Jurkat, Clone E6-1 (cell line): Measurements from ENCODE around the gene CBX8.
A peak's percentile ranks its signal among the peaks of the same experiment; 100 is the strongest.

Source experiments
- DNase-seq: peaks from one replicate; pipeline ENCODE4 v3.0.0-alpha.2; 2011; ENCODE audit warnings: low read depth, low spot score
- H3K4me3 ChIP-seq: 2 replicates; pipeline ENCODE4 v1.5.1; 2011; ENCODE audit warnings: mild to moderate bottlenecking, low read length, control low read depth, moderate library complexity

The CBX8 gene

GRCh38 chr17:79836510-79836971 is 39.7 kb upstream of the CBX8 start:
- no peak for DNase-seq
- H3K4me3 ChIP-seq, result peak overlapping the region; percentile 86

- no peak overlapping the region for H3K4me3 ChIP-seq
- DNase-seq, result no peak
These were observed 39.2 kb upstream of the CBX8 start for GRCh38 chr17:79835953-79836509.

- no peak overlapping the region for H3K4me3 ChIP-seq
- DNase-seq, result no peak
These were observed 38.6 kb upstream of the CBX8 start for GRCh38 chr17:79835470-79835899.

GRCh38 chr17:79834565-79835469 is 37.9 kb upstream of the CBX8 start:
- H3K4me3 ChIP-seq, result no peak overlapping the region
- no peak for DNase-seq

- DNase-seq, result no peak
- no peak overlapping the region for H3K4me3 ChIP-seq
These were observed 37.1 kb upstream of the CBX8 start for GRCh38 chr17:79833744-79834564.

- no peak overlapping the region for H3K4me3 ChIP-seq
- DNase-seq, result no peak
These were observed 36.2 kb upstream of the CBX8 start for GRCh38 chr17:79833110-79833450.

- no peak overlapping the region for H3K4me3 ChIP-seq
- no peak for DNase-seq
These were observed 35.6 kb upstream of the CBX8 start for GRCh38 chr17:79832218-79833109.

- no peak overlapping the region for H3K4me3 ChIP-seq
- DNase-seq, result no peak
These were observed 34.7 kb upstream of the CBX8 start for GRCh38 chr17:79831265-79832217.

GRCh38 chr17:79830763-79831264 is 33.9 kb upstream of the CBX8 start:
- H3K4me3 ChIP-seq, result no peak overlapping the region
- DNase-seq, result no peak

- no peak for DNase-seq
These were observed 33.4 kb upstream of the CBX8 start for GRCh38 chr17:79830303-79830702.

GRCh38 chr17:79829457-79829856 is 32.6 kb upstream of the CBX8 start:
- DNase-seq, result no peak
- no peak overlapping the region for H3K4me3 ChIP-seq

More at GRCh38 chr17:79830303-79830702, 33.4 kb upstream of the CBX8 start:
- no peak overlapping the region for H3K4me3 ChIP-seq

- no peak overlapping the region for H3K4me3 ChIP-seq
- DNase-seq, result no peak
These were observed 32.1 kb upstream of the CBX8 start for GRCh38 chr17:79829004-79829403.

GRCh38 chr17:79826841-79827578 is 30.1 kb upstream of the CBX8 start:
- no peak overlapping the region for H3K4me3 ChIP-seq
- DNase-seq, result no peak

GRCh38 chr17:79826204-79826680 is 29.4 kb upstream of the CBX8 start:
- no peak overlapping the region for H3K4me3 ChIP-seq
- no peak for DNase-seq

- H3K4me3 ChIP-seq, result no peak overlapping the region
- DNase-seq, result no peak
These were observed 28.7 kb upstream of the CBX8 start for GRCh38 chr17:79825580-79825921.

- DNase-seq, result no peak
- no peak overlapping the region for H3K4me3 ChIP-seq
These were observed 28.2 kb upstream of the CBX8 start for GRCh38 chr17:79824893-79825579.
